ENCODE measurements around the gene ACTBL2. TPM values are rescaled to one million over a fixed set of nuclear protein-coding genes. Genes with fewer than 3 reads are reported as not detected.

Gene ACTBL2
- total RNA-seq, 1 experiment from 2014 or later: 0.11 TPM

GRCh38 chr5:57509501-57510260 is 27.1 kb upstream of the ACTBL2 start:
- POLR2A ChIA-PET (ENCODE audit: unreplicated experiment): no interaction called here
- CTCF ChIA-PET: no interaction called here
- H4K20me1 ChIP-seq (ENCODE audit: low read length): no peaks in the 10 kb centered on the region

GRCh38 chr5:57508211-57508610 is 25.6 kb upstream of the ACTBL2 start:
- DNase-seq (no peak), ATAC-seq (no peak)
- Histone ChIP-seq H3K36me3 (ENCODE audit: low read depth, low read length) (no peaks in the 10 kb centered on the region), H3K9me3 (ENCODE audit: low read length) (no peaks in the 10 kb centered on the region), H3K4me2 (ENCODE audit: low read length) (no peak overlapping the region), H2AFZ (ENCODE audit: low read length) (no peak overlapping the region), H4K20me1 (ENCODE audit: low read length) (no peaks in the 10 kb centered on the region), H3K27ac (ENCODE audit: low read length) (no peak overlapping the region), H3F3A (ENCODE audit: low read length, unreplicated experiment) (no peaks in the 10 kb centered on the region), H3K4me3 (ENCODE audit: low read length) (no peak overlapping the region), H3K9me2 (replicated peaks; ENCODE audit: low read length) (no peaks in the 10 kb centered on the region), H3K4me1 (ENCODE audit: insufficient read depth, low read length) (peaks cover 10% of the 10 kb centered on the region), H3K79me2 (ENCODE audit: low read length) (no peaks in the 10 kb centered on the region), H3K9ac (ENCODE audit: low read length) (no peak overlapping the region), H3K27me3 (ENCODE audit: low read length) (no peaks in the 10 kb centered on the region)
- CTCF ChIA-PET: no interaction called here
- TF ChIP-seq EZH2phosphoT487 (IDR thresholded peaks at IDR 0.05; ENCODE audit: borderline replicate concordance, low read length) (no peak), EZH2 (IDR thresholded peaks at IDR 0.05; ENCODE audit: low read length, unreplicated experiment) (no peak), CTCF (conservative IDR thresholded peaks at IDR 0.05; ENCODE audit: low read depth, low read length) (no peak)
- intact Hi-C loops (cut with micrococcal nuclease): no loop called here
- no TSS peak for BruUV-seq (replicated peaks)
- POLR2A ChIA-PET (ENCODE audit: unreplicated experiment): no interaction called here

More at GRCh38 chr5:57509501-57510260, 27.1 kb upstream of the ACTBL2 start:
- Histone ChIP-seq H3K27me3 (ENCODE audit: low read length) (no peaks in the 10 kb centered on the region), H3K4me2 (ENCODE audit: low read length) (no peak overlapping the region), H3K79me2 (ENCODE audit: low read length) (no peaks in the 10 kb centered on the region), H3K9me2 (replicated peaks; ENCODE audit: low read length) (no peaks in the 10 kb centered on the region), H3K4me1 (ENCODE audit: insufficient read depth, low read length) (peaks cover 6% of the 10 kb centered on the region), H3K36me3 (ENCODE audit: low read depth, low read length) (no peaks in the 10 kb centered on the region), H3K4me3 (ENCODE audit: low read length) (no peak overlapping the region), H3K27ac (ENCODE audit: low read length) (no peak overlapping the region), H3F3A (ENCODE audit: low read length, unreplicated experiment) (no peaks in the 10 kb centered on the region), H3K9me3 (ENCODE audit: low read length) (no peaks in the 10 kb centered on the region), H3K9ac (ENCODE audit: low read length) (no peak overlapping the region), H2AFZ (ENCODE audit: low read length) (no peak overlapping the region)
- no peak for TF ChIP-seq CTCF (conservative IDR thresholded peaks at IDR 0.05; ENCODE audit: low read depth, low read length)
- TF ChIP-seq EZH2phosphoT487 (IDR thresholded peaks at IDR 0.05; ENCODE audit: borderline replicate concordance, low read length): no peak
- no peak for TF ChIP-seq EZH2 (IDR thresholded peaks at IDR 0.05; ENCODE audit: low read length, unreplicated experiment)
- BruUV-seq (replicated peaks): no TSS peak
- intact Hi-C loops (cut with micrococcal nuclease): no loop called here
- DNase-seq: no peak
- ATAC-seq: no peak

Measured in PC-3 (cell line).